DMS53 treated with DMSO at 0.1 percent for 48 hours (cell line): ENCODE measurements around the gene H1-8.
A peak's percentile ranks its signal among the peaks of the same experiment; 100 is the strongest.

Experiments
- DNase-seq: peaks from one replicate; lab custom pipeline; 2025; ENCODE audit not compliant: unreplicated experiment; lab: John Stamatoyannopoulos, UW

The H1-8 gene

GRCh38 chr3:129571605-129572547 lies 28.9 kb downstream of the H1-8 start:
- DNase-seq, result no peak

- DNase-seq, result no peak
Measured at GRCh38 chr3:129572603-129573002, 29.6 kb downstream of the H1-8 start.

- no peak for DNase-seq
Measured at GRCh38 chr3:129573493-129573892, 30.5 kb downstream of the H1-8 start.

GRCh38 chr3:129574206-129574605 lies 31.2 kb downstream of the H1-8 start:
- DNase-seq, result no peak

GRCh38 chr3:129575233-129575996 lies 32.4 kb downstream of the H1-8 start:
- no peak for DNase-seq

- no peak for DNase-seq
Measured at GRCh38 chr3:129575997-129576384, 33.0 kb downstream of the H1-8 start.

- DNase-seq, result peak; percentile 81
Measured at GRCh38 chr3:129576514-129577352, 33.8 kb downstream of the H1-8 start.

GRCh38 chr3:129577366-129577765 lies 34.4 kb downstream of the H1-8 start:
- DNase-seq, result no peak

GRCh38 chr3:129577925-129578786 lies 35.2 kb downstream of the H1-8 start:
- no peak for DNase-seq

GRCh38 chr3:129579991-129580390 lies 37.0 kb downstream of the H1-8 start:
- DNase-seq, result no peak

GRCh38 chr3:129581623-129582022 lies 38.6 kb downstream of the H1-8 start:
- DNase-seq, result no peak

- DNase-seq, result no peak
Measured at GRCh38 chr3:129582799-129583198, 39.8 kb downstream of the H1-8 start.

GRCh38 chr3:129583289-129583688 lies 40.3 kb downstream of the H1-8 start:
- DNase-seq, result no peak

GRCh38 chr3:129584631-129585030 lies 41.7 kb downstream of the H1-8 start:
- no peak for DNase-seq

- DNase-seq, result no peak
Measured at GRCh38 chr3:129585949-129586657, 43.1 kb downstream of the H1-8 start.

GRCh38 chr3:129586746-129587430 lies 43.9 kb downstream of the H1-8 start:
- DNase-seq, result no peak

- no peak for DNase-seq
Measured at GRCh38 chr3:129587566-129588210, 44.7 kb downstream of the H1-8 start.

- no peak for DNase-seq
Measured at GRCh38 chr3:129590215-129590614, 47.2 kb downstream of the H1-8 start.

GRCh38 chr3:129591932-129592331 lies 49.0 kb downstream of the H1-8 start:
- DNase-seq, result no peak
